ENCODE data around the gene CA6.
"Not testable (repeated sequence)": the region's sequence is repeated elsewhere in the genome, so short reads cannot be mapped to it uniquely, and the experiment has no call there.

The CA6 gene

DNA sequence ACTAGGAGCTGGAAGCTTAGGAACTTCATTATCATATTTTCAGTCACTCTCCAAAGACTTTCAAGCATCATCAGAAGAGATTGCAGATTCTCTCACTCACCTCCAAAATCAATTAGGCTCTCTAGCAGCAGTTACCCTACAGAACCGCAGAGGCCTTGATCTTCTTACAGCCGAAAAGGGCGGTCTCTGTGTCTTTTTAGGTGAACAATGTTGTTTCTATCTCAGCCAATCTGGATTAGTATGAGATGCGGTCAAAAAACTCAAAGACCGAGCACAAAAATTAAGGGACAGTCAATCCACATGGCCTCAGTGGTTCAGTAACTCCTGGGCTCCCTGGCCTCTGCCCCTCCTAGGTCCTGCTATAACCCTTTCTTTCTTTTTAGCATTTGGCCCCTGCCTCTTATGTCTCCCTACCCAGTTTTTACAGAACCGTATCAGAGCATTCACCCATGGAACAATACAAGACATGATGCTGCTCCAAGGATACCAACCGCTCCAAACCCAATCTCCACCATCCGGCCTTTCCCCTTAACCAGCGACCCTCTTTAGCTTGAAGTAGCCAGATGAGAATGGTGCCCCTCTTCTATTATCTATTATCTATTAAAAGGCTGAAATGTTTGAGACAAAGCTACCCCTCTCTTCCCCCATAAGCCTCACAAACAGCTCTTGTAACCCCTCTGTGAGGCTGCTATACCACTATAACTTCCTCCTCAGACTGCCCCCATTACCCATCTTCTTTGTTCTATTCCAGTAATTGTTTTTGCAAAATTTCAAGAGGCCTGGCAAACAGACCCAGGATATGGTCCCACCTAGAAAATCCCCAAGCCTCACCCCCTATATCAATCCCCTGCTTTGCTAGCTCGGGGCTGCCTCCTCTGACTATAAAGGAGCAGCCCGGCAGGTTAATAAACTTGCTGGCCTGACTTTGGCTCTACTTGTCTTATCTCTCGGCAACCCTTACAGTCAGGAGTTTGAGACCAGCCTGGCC is 18.7 kb upstream of the CA6 start:
- DNase-seq = no peak

DNA sequence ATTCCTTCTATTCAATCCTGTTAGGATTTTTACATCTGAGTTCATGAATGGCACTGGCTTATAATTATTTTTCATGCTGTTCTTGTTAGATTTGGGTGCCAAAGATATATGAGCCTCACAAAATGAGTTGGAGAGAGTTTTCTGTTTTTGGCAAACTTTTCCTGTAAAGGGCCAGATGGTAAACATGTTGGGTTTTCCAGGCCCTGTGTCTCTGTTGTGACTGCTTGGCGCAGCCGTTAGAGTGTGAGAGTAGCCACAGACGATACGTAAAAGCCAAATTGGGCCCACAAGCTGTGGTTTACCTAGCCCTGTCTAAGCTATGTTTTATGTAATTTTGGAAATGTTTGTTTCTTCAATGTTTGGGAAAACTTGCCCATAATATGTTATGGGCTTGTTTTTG is 15.6 kb upstream of the CA6 start:
- no peak for DNase-seq

DNA sequence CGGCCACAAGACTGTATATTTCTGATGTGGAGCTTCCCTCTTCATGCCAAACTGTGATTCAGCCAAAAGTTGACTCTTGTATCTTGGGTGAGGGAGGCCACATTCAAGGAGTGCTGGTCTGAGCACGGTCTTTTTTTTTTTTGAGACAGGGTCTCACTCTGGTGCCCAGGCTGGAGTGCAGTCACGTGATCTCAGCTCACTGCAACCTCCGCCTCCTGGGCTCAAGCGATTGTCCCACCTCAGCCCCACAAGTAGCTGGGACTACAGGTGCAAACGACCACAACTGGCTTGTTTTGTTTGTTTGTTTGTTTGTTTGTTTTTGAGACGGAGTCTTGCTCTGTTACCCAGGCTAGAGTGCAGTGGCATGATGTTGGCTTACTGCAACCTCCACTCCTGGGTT is 8.6 kb upstream of the CA6 start:
- DNase-seq = not testable (repeated sequence)

DNA sequence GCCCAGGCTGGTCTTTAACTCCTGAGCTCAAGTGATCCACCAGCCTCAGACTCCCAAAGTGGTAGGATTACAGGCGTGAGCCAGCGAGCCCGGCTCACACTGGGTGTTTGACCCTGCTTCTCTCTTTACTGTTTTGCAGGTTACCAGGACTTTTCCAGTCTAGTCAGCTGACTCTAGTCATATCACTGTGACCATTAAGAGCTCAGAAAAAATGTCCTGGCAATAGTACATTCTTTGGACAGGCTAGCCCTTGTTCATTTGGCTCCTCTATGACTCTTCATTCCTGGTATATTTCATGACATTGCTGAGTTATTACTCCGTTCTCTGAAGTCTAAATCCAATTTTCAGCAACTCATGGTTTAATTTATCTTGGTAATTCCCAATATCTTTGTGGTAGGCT is 8.0 kb upstream of the CA6 start:
- DNase-seq = no peak

DNA sequence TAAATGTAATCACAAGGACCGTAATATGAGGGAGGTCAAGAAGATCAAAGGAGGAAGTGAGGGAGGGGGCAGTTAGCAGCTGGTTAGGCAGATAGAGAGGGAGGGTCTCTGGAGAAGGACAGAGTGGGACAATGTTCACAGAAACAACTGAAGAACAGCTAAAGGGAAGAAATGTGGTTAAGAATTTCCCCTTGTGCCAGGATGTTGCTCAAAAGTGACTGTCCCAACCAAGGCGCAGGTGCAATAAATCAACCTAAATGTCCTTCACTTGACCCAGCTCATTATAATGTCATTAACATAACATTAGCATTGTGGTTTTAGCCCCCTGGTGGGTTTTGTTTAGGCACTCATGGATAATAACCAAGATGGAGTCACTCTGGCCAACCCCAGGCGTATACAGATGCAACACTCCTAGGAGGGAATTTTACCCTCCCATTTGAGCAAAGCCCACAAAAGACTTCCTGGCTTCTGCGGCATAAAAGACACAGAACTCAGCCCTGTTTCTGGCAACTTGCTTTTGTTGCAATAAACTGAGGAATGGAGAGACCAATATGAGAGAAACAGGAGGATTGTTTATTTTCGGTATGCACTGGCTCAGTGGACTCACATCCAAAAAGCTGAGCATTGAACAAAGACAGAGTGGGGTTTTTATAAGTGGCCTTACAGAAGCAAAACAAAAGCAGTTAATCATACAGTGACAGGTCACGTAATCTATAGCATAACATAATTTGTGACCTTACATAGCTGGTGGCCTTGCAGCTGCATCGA is 7.3 kb upstream of the CA6 start:
- no peak for DNase-seq

DNA sequence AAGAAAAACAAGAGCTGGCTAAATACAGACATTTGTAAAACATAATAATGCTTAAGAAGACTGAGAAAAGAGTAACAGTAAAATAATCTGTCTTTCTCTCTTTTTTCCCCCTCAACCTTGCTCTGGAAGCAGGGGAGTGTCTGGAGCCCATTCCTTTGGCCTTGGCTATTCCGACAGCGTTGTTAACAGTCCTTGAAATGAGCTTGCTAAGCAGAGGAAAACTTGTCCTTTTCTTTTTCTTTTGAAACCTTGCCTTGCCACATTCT is 6.7 kb upstream of the CA6 start:
- DNase-seq = no peak

DNA sequence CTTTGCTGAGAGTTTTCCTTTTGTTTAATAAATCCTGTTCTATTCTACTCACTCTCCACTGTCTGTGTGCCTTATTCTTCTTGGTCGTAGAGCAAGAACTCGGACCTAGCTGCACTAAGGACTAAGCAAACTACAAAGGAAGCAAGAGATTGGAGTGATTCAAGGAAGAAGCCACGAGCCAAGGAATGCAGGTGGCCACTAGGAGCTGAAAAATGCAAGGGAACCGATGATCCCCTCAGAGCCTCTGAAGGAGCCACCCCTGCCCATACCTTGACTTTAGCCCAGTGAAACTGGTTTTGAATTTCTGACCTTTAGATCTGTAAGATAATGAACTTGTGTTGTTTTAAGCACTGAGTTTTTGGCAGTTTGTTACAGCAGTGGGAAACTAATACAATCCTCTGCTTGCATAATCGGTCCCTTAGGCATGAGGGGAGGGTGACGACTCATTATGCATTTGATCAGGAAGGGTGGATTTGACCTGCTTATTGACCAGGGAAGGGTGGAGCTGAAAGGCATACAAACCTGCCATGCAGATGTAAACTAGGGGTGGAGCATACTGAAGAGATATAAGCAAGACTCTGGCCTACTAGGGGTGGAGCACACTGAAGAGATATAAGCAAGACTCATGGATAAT is 6.2 kb upstream of the CA6 start:
- no peak for DNase-seq

DNA sequence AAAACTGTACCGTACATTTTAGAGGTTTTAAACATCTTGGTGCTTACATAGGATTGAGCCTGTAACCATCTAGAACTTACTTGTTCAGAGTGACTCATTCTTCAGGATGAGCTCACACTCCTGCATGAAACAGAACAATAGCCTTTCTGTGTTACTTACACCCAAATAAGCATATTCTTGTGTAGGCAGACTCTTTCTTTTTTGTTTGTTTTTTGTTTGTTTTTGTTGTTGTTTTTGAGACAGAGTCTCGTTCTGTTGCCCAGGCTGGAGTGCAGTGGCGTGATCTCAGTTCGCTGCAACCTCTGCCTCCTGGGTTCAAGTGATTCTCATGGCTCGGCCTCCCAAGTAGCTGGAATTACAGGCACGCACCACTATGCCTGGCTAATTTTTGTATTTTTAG is 3.8 kb upstream of the CA6 start:
- DNase-seq = no peak

DNA sequence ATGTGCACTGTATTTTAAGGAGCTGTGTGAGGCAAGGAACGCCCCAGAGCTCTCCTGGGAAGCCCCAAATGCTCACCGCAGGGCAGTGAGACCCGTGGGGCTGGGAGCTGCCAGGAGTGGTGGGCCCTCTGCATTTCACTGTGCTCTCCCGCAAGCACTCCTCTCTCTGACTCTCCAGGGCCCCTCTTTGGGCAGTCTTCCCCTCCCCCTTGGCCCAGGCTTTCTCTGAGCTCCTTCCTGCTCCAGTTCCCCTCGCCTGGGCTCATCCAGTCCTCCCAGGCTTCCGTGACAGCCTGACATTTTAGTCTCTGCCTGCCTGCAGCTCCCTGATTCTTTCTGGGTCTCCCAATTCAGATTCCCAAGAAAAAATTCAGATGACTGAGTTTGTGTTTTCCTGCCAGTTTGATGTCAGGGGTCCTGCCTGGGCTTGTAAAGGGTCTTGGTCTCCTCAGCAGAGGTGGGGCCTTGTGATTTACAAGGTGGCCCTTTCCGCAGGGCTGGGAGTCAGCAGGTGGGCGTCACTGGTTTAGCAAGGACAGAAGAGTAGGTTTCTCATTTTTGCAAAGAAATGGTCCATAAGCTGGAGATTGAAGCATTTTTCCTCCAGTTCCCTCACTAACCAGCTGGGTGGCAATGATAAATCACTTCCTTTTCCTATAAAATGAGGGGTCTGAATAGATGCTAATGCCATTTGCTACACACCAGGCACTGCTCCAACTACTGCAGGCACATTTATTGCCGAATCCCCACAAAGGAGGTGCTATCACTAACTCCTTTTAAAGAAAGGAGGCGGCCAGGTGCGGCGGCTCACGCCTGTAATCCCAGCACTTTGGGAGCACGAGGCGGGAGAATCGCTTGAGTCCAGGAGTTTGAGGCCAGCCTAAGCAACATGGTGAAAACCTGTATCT is 1.9 kb upstream of the CA6 start:
- no peak for DNase-seq

DNA sequence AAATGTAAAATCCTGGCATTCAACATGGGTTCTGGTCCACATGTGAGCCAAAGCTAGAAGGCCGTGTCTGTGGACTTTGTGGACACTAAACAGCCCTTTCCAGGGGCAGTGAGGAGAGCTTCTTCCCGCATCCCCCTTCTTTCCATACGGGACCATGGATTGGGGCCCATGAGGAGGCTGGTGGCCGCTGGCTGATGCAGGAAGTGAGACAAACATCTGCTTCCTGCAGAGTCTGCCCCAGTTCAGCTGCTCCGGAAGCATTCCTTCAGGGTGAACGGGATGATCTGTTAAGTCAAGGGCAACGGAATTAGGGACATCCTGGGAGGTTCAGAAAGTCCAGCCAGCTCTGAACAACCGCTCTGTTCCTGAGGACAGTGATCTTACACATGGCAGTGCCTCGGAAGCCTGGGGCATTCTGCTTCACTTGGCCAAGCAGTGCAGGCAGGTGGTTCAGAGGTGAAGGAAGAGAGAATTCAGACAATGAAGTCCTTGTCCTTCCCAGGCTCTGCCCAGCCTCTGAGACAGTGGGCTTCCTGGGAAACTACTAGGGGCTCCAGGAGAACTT is 1.5 kb downstream of the CA6 start:
- no peak for DNase-seq

DNA sequence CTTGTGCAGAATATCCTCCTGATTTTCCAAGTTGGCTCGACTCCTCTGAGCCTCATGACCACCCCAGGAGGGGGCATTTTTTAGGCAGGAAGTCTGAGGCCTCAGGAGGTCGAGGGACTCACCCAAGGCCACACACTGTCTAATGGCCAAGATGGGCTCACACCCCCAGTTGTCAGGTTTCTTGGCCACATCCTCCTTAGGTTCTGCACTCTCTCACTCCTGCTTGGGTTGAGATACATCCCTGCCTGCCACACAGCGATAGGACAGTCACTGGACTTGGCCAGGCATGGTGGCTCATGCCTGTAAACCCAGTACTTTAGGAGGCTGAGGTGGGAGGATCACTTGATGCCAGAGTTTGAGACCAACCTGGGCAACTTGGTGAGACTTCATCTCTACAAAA is 4.6 kb downstream of the CA6 start:
- DNase-seq = no peak

DNA sequence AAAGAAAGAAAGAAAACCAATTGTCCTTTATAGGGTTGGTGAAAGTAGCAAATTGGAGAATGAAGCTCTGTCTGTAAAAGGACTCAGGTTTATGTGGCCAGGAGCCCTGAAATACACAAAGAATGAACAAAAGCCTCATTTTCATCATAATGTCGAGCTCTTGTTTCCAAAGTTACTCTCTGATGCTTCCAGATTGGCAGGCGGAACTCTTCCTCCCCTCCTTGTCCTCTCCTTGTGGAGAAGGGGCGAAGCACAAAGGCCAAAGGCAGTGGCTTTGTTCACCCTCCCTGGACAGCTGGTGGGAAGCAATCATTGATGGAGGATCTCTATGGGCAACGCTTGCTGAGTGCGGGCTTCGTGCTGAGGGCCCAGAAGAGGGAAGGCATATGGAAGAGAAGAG is 5.6 kb downstream of the CA6 start:
- no peak for DNase-seq

DNA sequence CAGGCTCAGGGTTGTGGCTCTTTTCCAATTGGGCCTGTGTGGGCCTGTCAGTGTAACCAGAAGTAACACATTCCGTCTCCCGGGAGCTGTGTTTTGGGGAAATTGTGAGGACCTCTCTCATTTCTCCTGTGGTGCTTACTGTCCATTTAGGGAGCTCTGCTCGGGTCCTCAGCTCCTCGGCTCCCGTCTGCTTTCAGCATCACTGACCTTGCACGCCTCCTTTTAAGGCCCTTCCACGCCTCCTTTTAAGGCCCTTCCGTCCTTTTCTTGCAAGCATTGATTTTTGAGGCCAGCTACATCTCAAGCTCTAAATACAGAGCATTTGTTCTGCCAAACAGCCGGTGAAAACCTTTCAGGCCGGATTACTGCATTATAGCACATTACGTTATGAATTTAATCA is 9.7 kb downstream of the CA6 start:
- no peak for DNase-seq

DNA sequence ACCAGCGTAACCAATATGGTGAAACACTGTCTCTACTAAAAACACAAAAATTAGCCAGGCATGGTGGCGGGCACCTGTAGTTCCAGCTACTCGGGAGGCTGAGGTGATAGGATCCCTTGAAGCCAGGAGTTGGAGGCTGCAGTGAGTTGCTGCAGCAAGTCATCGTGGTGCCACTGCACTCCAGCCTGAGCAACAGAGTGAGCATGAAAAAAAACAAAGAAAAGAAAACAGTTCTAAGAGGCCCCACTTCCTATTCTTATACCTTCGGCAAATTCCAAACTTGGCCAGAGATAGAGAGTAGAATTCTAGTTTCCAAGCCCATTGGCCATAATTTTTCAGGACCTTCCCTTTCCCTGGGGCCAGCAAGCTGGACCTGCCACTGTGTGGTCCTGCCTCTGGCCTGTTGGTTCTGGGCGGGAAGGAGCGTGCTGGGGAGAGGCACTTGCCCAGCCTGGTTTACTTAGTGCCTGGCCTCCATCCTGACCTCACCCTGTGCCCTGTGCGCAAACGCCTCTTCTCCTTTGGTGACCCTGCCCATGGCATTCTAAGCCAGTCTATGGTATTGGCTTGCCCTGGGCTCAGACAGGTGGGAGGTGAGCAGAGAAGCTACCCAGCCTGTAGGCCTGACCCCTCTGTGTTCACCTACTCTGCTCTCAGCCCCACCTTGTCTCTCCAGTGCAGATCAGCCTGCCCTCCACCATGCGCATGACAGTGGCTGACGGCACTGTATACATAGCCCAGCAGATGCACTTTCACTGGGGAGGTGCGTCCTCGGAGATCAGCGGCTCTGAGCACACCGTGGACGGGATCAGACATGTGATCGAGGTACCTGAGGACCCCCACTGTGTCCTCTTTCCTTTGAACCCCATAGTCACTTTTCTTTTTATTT is 11.0 kb downstream of the CA6 start:
- DNase-seq = no peak

DNA sequence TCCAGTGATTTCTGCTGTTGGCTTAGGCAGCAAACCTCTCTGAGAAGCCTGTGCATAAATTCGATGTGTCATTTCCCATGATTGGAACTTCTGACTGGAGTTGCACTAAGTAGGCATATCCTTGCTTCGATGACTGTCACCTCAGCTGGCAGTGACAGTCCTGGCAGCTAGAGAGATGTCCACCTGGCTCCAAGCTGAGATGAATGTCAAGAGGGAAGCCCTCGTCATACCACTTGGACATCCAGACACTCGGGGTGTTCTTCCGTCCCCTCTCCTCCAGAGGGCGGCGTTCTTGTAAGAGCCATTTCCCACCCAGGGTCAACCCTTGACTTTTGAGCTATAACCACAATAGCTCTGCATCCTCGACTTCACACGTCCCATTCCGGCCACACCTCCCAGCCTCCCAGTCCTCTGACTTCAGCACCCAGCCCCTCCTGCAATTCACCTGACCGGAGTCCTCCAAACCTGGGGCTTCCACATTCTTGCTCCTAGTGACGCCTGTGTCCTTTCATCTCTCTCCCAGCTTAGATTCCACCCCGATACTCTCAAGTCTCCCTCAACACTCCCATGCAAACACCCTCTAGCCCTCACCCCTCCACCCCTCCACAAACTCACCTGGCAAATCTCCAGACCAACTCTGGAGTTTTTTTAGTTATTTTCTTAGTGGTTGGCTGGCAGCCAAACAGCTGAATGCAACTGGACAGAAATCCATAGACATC is 17.3 kb downstream of the CA6 start:
- no peak for DNase-seq

DNA sequence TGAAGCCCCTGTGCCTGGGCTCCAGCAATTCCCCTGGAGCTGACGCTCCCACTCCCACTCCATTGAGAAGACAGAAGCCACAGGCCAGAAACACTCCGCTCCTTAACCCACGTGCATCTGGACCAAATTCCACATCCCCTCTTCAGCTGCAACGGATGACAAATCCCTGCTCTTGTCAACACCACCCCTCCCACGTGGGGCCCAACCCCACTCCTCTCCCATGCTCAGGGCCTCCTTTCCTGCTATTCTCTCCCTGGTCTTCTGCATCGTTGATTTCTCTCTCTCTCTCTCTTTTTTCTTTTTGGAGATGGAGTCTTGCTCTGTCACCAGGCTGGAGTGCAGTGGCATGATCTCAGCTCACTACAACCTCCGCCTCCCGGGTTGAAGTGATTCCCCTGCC is 18.3 kb downstream of the CA6 start:
- no peak for DNase-seq

DNA sequence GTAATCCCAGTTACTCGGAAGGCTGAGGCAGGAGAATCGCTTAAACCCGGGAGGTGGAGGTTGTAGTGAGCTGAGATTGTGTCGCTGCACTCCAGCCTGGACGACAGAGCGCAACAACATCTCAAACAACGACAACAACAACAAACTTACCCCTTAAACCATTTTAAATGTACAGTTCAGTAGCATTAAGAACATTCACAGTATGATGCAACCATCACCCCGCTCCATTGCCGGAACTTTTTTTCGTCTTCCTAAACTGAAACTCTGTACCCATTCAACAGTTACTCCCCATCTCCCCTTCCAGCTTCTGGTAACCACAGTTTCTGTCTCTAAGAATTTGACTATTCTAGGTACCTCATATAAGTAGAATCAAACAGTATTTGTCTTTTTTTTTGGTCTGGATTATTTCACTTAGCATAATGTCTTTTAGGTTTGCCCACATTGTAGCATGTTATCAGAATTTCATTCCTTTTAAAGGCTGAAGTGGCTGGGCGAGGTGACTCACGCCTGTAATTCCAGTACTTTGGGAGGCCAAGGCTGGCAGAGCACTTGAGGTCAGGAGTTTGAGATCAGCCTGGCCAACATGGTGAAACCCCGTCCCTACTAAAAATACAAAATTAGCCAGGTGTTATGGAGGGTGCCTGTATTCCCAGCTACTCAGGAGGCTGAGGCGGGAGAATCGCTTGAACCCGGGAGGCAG is 19.6 kb downstream of the CA6 start:
- DNase-seq = no peak

DNA sequence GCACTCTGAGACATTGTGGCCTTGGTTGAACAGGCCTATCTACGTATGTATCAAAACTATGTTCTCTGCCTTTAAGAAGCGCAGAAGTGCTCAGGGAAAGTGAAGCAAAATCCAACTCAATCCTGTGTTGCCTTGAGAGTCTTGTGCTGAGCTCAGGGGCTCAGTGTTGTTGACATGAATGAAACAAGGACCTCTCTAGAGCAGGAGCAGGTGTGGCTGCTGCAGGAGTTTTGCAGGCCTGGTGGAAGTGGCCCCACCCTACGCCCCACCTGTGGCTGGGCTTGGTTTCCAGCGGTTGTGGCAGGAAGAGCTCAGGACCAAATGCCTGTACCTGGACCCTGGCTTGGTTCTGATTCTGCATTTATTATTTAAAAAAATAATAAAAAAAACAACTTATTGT is 20.9 kb downstream of the CA6 start:
- DNase-seq = no peak

DNA sequence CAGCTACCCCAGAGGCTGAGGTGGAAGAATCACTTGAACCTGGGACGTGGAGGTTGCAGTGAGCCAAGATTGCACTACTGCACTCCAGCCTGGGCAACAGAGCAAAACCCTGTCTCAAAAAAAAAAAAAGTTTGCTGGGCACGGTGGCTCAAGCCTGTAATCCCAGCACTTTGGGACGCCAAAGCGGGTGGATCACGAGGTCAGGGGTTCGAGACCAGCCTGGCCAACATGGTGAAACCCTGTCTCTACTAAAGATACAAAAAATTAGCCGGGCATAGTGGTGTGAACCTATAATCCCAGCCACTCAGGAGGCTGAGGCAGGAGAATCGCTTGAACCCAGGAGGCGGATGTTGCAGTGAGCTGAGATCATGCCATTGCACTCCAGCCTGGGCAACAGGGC is 23.2 kb downstream of the CA6 start:
- not testable (repeated sequence) for DNase-seq

DNA sequence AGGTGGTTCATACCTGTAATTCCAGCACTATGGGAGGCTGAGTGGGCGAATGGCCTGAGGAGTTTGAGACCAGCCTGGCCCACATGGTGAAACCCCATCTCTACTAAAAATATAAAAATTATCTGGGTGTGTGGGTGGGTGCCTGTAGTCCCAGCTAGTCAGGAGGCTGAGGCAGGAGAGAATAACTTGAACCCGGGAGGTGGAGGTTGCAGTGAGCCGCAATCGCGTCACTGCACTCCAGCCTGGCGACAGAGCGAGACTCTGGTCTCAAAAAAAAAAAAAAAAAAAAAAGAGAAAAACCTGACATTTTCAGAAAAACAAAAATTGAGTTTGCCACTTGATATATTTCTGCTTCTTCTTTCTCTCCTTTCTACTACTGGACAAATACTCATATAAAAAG is 24.3 kb downstream of the CA6 start:
- no peak for DNase-seq

Data from right forelimb (tissue), 1 donor.